Neural progenitor cell (in vitro differentiated cells): ENCODE data around the gene TSPAN15. TPM values are rescaled to one million over a fixed set of nuclear protein-coding genes. Genes with fewer than 3 reads are reported as not detected.

ENCODE experiments used
- DNase-seq: peaks from one replicate; pipeline ENCODE4 v3.0.0-alpha.2; 2016; ENCODE audit warnings: low spot score
- H2AFZ ChIP-seq: fragments of 200-600 bp; sonication (generic); replicated peaks from 2 replicates; pipeline ENCODE4 v1.6.1; 2016; ENCODE audit warnings: antibody characterized with exemption
- H3F3A ChIP-seq: fragments of 200-600 bp; sonication (generic); 2 replicates; pipeline ENCODE4 v1.6.1; 2016; ENCODE audit warnings: antibody characterized with exemption, low read depth
- H3K27ac ChIP-seq: fragments of 200-600 bp; sonication (generic); 2 replicates; pipeline ENCODE4 v1.5.1; 2016; ENCODE audit warnings: mild to moderate bottlenecking
- H3K27me3 ChIP-seq: fragments of 200-600 bp; sonication (generic); 2 replicates; pipeline ENCODE4 v1.6.1; 2016; ENCODE audit warnings: mild to moderate bottlenecking, moderate library complexity
- H3K36me3 ChIP-seq: fragments of 200-600 bp; sonication (generic); 2 replicates; pipeline ENCODE4 v1.5.1; 2016
- H3K4me1 ChIP-seq: fragments of 200-600 bp; sonication (generic); 2 replicates; pipeline ENCODE4 v1.6.1; 2016; ENCODE audit warnings: mixed run types
- H3K4me2 ChIP-seq: fragments of 200-600 bp; sonication (generic); 2 replicates; pipeline ENCODE4 v1.6.1; 2016
- H3K4me3 ChIP-seq: fragments of 200-600 bp; sonication (generic); 2 replicates; pipeline ENCODE4 v1.5.1; 2016
- H3K79me2 ChIP-seq: fragments of 200-600 bp; sonication (generic); 2 replicates; pipeline ENCODE4 v1.6.1; 2016; ENCODE audit warnings: low read depth
- H3K9ac ChIP-seq: fragments of 200-600 bp; sonication (generic); 2 replicates; pipeline ENCODE4 v1.6.1; 2016
- H3K9me3 ChIP-seq: fragments of 200-600 bp; sonication (generic); 2 replicates; pipeline ENCODE4 v1.5.1; 2016; ENCODE audit warnings: low read depth
- H4K20me1 ChIP-seq: fragments of 200-600 bp; sonication (generic); 2 replicates; pipeline ENCODE4 v1.6.1; 2016; ENCODE audit warnings: low read depth
- H3K27ac Mint-ChIP-seq: 3 replicates; pipeline ENCODE4 v1.8.0; 2021; ENCODE audit warnings: mixed read lengths
- H3K27me3 Mint-ChIP-seq: 2 replicates; pipeline ENCODE4 v1.8.0; 2022; ENCODE audit warnings: low read depth, mild to moderate bottlenecking, inconsistent platforms, moderate library complexity, mixed read lengths; ENCODE audit not compliant: insufficient read depth
- H3K36me3 Mint-ChIP-seq: 3 replicates; pipeline ENCODE4 v1.8.0; 2021; ENCODE audit warnings: mixed read lengths
- H3K4me1 Mint-ChIP-seq: 3 replicates; pipeline ENCODE4 v1.8.0; 2021; ENCODE audit warnings: mixed read lengths
- H3K4me3 Mint-ChIP-seq: 3 replicates; pipeline ENCODE4 v1.8.0; 2021; ENCODE audit warnings: mild to moderate bottlenecking, moderate library complexity, mixed read lengths
- H3K9me3 Mint-ChIP-seq: 3 replicates; pipeline ENCODE4 v1.8.0; 2020; ENCODE audit warnings: mixed read lengths
- EZH2 ChIP-seq: fragments of 200-600 bp; sonication (generic); IDR thresholded peaks from 2 replicates; pipeline ENCODE4 v1.6.1; 2017; ENCODE audit warnings: antibody characterized with exemption, mild to moderate bottlenecking, moderate library complexity
- EZH2phosphoT487 ChIP-seq: fragments of 200-600 bp; sonication (generic); IDR thresholded peaks from 2 replicates; pipeline ENCODE4 v1.6.1; 2017; ENCODE audit warnings: antibody characterized with exemption
- total RNA-seq: library from RNA; depleted of rRNA; stranded (reverse); fragments of >200 nt; gene quantifications from 2 replicates; pipeline ENCODE4 v1.2.3, GENCODE V29; 2015; ENCODE audit warnings: low replicate concordance
- TF ChIP-seq, protein P1 (sequence below): fragments of 200-600 bp; sonication (generic); IDR thresholded peaks from 2 replicates; pipeline ENCODE4 v1.5.1; 2017; ENCODE audit warnings: antibody characterized with exemption, mild to moderate bottlenecking

The TSPAN15 gene
- total RNA-seq, 1 donor from 2014 or later, result 6.8 TPM

DNA sequence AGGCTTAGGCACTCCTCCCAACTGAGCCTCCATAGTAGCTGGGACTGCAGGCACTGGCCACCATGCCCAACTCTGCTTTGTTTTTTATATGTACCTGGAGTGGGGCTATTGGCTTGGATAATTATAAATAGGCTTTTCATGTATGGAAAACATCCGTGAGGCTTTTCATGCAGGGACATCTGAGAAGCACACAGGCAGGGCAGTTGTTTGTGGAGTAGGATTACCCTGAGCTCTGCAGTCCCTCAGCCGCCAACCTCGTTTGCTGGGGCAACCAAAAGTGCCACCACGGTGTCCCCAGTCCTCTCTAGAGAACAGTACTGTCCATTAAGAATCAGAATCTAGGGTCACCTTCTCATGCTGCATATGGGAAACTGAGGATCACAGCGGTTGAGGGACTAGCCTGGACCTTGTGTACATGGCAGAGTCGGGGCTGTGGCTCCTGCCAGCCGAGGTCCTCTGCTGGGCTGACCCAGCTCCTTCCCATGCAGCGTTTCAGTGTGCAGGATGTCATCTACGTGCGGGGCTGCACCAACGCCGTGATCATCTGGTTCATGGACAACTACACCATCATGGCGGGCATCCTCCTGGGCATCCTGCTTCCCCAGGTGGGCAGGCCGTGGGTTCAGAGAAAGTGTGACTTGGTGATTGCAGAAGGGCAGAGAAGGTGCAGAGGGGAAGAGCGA, 54.5 kb downstream of the TSPAN15 start:
- H3K27me3 ChIP-seq, result peaks cover 13% of the 10 kb centered on the region
- peak overlapping the region; percentile 30 for H3K27ac Mint-ChIP-seq
- H3K27me3 Mint-ChIP-seq, result peaks cover 5% of the 10 kb centered on the region
- no peaks in the 10 kb centered on the region for H3F3A ChIP-seq
- no peak overlapping the region for H3K9ac ChIP-seq
- peaks cover 3% of the 10 kb centered on the region for H3K4me1 Mint-ChIP-seq
- TF ChIP-seq, protein P1, sequence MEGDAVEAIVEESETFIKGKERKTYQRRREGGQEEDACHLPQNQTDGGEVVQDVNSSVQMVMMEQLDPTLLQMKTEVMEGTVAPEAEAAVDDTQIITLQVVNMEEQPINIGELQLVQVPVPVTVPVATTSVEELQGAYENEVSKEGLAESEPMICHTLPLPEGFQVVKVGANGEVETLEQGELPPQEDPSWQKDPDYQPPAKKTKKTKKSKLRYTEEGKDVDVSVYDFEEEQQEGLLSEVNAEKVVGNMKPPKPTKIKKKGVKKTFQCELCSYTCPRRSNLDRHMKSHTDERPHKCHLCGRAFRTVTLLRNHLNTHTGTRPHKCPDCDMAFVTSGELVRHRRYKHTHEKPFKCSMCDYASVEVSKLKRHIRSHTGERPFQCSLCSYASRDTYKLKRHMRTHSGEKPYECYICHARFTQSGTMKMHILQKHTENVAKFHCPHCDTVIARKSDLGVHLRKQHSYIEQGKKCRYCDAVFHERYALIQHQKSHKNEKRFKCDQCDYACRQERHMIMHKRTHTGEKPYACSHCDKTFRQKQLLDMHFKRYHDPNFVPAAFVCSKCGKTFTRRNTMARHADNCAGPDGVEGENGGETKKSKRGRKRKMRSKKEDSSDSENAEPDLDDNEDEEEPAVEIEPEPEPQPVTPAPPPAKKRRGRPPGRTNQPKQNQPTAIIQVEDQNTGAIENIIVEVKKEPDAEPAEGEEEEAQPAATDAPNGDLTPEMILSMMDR, result no peak
- TF ChIP-seq EZH2, result no peak
- TF ChIP-seq EZH2phosphoT487, result no peak
- H2AFZ ChIP-seq, result no peak overlapping the region
- no peak overlapping the region for H3K4me3 Mint-ChIP-seq
- no peak for DNase-seq
- H3K4me3 ChIP-seq, result no peak overlapping the region
- no peak overlapping the region for H3K4me2 ChIP-seq
- no peaks in the 10 kb centered on the region for H3K9me3 ChIP-seq
- no peaks in the 10 kb centered on the region for H3K36me3 Mint-ChIP-seq
- no peaks in the 10 kb centered on the region for H3K36me3 ChIP-seq
- no peaks in the 10 kb centered on the region for H3K4me1 ChIP-seq
- no peaks in the 10 kb centered on the region for H3K9me3 Mint-ChIP-seq
- H3K79me2 ChIP-seq, result no peaks in the 10 kb centered on the region
- H3K27ac ChIP-seq, result no peak overlapping the region
- H4K20me1 ChIP-seq, result no peaks in the 10 kb centered on the region

DNA sequence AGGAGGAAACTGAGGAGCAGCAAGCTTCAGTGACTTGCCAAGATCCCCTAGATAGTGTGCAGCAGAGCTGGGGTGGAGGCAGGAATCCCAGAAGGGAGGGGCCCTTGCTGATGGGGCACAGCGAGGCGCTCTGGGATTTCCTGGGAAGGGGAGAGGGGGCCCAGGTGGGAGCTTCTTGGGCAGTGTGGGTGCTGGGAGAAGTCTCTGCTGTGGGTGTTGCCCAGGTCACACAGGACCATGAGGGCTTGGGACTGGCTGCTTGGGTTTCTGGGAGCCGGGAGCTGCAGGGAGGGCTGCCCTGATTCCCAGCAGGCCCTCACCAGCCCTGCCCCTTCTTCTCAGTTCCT, 55.2 kb downstream of the TSPAN15 start:
- no peaks in the 10 kb centered on the region for H4K20me1 ChIP-seq
- DNase-seq, result no peak
- no peak overlapping the region for H3K4me3 Mint-ChIP-seq
- no peaks in the 10 kb centered on the region for H3K36me3 Mint-ChIP-seq
- H3K4me3 ChIP-seq, result no peak overlapping the region
- H3K9me3 ChIP-seq, result no peaks in the 10 kb centered on the region
- H3F3A ChIP-seq, result no peaks in the 10 kb centered on the region
- no peaks in the 10 kb centered on the region for H3K4me1 ChIP-seq
- TF ChIP-seq, protein P1, result no peak
- no peak for TF ChIP-seq EZH2phosphoT487
- no peak for TF ChIP-seq EZH2
- no peaks in the 10 kb centered on the region for H3K79me2 ChIP-seq
- peaks cover 20% of the 10 kb centered on the region for H3K27me3 ChIP-seq
- H3K36me3 ChIP-seq, result no peaks in the 10 kb centered on the region
- no peak overlapping the region for H3K4me2 ChIP-seq
- no peak overlapping the region for H3K9ac ChIP-seq
- peak overlapping the region; percentile 30 for H3K27ac Mint-ChIP-seq
- no peak overlapping the region for H3K27ac ChIP-seq
- H3K4me1 Mint-ChIP-seq, result peaks cover 3% of the 10 kb centered on the region
- peaks cover 2% of the 10 kb centered on the region for H3K27me3 Mint-ChIP-seq
- H3K9me3 Mint-ChIP-seq, result no peaks in the 10 kb centered on the region
- H2AFZ ChIP-seq, result no peak overlapping the region

DNA sequence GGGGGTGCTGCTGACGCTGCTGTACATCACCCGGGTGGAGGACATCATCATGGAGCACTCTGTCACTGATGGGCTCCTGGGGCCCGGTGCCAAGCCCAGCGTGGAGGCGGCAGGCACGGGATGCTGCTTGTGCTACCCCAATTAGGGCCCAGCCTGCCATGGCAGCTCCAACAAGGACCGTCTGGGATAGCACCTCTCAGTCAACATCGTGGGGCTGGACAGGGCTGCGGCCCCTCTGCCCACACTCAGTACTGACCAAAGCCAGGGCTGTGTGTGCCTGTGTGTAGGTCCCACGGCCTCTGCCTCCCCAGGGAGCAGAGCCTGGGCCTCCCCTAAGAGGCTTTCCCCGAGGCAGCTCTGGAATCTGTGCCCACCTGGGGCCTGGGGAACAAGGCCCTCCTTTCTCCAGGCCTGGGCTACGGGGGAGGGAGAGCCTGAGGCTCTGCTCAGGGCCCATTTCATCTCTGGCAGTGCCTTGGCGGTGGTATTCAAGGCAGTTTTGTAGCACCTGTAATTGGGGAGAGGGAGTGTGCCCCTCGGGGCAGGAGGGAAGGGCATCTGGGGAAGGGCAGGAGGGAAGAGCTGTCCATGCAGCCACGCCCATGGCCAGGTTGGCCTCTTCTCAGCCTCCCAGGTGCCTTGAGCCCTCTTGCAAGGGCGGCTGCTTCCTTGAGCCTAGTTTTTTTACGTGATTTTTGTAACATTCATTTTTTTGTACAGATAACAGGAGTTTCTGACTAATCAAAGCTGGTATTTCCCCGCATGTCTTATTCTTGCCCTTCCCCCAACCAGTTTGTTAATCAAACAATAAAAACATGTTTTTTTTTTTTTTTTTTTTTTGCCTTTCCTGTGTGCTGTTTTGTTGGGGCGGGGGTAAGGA, 55.8 kb downstream of the TSPAN15 start:
- Mint-ChIP-seq H3K27ac (no peak overlapping the region), H3K36me3 (no peaks in the 10 kb centered on the region), H3K27me3 (peaks cover 5% of the 10 kb centered on the region), H3K4me3 (no peak overlapping the region), H3K9me3 (no peaks in the 10 kb centered on the region), H3K4me1 (peaks cover 3% of the 10 kb centered on the region)
- Histone ChIP-seq H2AFZ (peak overlapping the region; percentile 80), H3K4me1 (no peaks in the 10 kb centered on the region), H3K27me3 (peaks cover 25% of the 10 kb centered on the region), H3F3A (no peaks in the 10 kb centered on the region), H3K9ac (no peak overlapping the region), H3K9me3 (no peaks in the 10 kb centered on the region), H3K4me3 (no peak overlapping the region), H3K27ac (no peak overlapping the region), H3K36me3 (no peaks in the 10 kb centered on the region), H3K4me2 (no peak overlapping the region), H3K79me2 (no peaks in the 10 kb centered on the region), H4K20me1 (no peaks in the 10 kb centered on the region)
- TF ChIP-seq EZH2phosphoT487, result no peak
- TF ChIP-seq, protein P1, result no peak
- TF ChIP-seq EZH2, result no peak
- no peak for DNase-seq
